ENCODE measurements around the gene TMEM147.

Gene TMEM147

DNA sequence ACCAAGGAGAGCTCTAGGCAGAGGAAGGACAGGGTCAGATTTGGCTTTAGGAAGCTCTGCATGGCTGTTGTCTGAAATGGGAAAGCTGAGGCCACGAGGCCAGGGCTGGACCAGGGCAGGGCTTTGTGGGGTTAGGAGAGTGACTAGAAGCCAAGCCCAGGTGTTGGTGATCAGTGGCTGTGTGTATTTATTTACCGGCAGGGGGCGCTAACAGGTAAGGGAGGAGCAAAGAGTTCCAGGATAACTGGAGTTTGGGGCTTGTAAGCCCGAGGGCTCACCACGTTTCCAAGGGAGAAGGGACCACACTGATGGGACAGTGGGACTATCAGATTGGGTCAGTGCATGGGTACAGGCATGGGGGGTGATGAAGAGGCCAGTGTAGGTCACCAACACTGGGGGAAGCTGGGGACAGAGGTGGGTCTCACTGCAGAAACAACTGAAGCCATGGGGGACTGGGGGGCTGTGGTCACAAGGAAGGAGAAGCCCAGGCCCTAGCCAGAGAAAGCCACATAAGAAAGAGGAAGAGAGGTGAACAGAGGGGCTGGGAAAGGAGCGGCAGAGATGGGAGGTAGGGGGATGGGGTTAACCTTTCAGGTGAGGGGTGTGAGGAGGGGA is 3.9 kb downstream of the TMEM147 start:
- DNase-seq = peak; percentile 59

DNA sequence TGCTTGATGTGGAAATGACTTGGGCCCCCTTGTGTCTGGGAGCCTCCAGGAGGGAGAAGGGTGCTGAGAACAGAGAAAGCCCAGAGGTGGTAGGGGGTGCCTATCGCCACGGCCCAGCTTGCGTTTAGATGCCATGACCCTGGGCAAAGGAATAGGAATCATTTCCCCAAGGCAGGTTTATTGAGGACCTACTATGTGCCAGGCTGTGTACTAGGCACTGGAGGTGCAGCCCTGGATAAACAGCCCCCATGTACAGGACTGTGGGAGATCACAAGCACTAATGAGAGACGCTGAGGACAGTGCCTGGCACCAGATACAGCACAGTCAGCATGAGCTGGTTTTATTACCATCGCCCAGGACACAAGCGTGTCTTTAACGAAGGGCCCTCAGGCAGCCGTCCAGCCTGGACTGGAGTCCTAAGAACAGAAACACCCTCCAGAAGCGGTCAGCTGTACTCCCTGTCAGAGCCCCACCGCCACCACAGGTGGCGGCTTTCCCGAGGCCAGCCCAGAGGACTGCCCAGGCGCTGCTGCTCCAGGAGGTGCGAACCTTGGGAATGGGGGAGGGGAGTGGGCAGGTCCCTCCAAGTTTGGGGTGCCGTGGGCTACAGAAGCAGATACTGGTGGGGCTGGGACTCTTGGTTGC is 4.6 kb downstream of the TMEM147 start:
- DNase-seq = no peak

DNA sequence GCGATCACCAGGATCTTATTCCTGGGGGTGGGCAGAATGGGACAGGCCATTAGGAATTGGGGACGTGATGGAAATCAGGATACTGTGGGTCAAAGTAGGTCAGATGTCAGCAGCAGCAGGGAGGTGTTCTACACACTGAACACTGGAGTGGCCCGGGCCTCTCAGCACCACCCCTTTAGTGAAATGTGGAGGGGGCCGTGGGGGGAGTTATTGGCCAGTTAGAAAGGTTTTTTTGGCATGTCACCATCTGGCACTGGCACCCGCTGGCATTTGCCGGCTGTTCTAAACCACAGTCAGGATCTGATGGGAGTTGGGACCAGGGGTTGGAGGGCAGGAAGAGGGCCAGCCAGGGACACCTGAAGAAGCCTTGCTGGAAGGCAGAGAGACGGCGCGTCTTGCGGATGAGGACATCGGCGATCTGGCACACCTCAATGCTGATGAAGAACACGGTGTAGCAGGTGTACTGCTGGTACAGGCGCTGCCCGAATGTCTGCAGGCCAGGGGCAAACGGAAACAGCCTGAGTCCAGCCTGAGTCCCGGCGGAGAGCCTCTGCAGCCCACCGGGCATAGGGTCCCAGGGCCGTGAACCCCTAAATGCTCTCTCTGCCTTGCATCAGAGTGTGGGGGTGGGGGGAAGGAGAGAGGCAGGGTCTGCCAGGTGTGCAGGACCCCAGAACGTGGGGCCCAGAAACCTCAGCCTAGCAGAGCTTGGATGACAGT is 5.8 kb downstream of the TMEM147 start:
- no peak for DNase-seq

DNA sequence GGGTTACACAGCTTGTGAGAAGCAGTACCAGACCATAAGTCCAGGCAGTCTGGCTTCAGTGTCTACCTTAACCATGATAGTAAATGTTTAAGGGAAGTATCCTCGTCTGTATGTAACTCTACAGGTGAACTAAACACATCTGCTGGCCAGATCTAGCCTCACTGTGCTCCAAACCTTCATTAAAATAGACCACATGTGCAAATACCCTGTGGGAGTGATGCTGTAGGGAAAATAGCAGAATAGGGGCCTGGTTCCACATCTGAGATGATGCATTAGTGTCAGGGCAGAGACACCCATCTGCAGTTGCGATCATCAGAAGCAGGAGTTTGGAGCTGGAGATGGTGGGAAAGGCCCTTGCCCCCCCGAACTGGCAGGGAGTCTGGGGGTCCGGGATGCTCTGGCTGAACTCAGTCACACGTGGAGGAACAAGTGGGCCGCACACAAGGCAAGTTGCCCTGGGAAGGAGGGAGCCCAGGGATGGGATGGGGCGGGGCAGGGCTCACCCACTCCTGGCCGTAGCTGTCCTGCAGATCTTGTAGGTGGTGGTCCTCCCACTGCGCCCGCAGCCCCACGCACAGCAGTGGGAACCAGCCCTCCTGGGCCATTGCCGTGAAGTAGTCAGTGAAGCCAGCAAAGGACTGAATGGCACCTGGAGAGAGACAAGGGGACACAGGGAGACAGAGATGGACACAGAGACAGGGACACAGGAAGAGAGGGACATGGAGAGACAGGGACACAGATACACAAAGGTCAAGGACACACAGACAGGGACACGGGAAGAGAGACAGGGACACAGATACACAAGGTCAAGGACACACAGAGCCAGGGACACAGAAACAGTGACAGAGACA is 7.3 kb downstream of the TMEM147 start:
- DNase-seq = no peak

DNA sequence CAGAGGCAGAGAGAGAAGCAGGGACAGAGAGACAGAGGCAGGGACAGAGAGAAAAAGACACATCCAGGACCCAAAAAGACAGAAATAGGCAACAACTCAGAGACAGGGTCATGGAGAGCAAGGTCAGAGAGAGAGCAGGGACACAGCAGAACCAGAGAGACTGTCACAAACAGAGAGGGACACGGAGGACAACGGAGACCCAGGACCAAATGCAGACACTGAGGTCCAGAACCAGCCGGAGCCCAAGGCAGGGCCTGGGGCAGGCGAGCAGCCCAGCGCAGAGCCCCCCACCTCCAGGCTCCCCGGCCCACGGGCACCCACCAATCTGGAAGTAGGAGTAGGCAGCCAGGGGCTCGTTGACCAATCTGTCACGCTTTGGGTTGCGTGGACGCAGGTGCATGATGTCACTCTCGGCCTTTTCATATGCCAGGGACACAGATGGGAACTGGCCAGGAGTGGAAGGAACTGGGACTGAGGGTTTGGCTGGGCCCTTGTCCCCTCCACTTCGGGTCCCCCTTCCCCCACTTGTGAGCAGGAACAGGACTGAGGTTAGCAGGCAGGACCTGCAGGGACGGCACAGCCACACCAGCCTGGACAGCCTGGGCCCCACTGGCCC is 8.1 kb downstream of the TMEM147 start:
- DNase-seq = no peak

DNA sequence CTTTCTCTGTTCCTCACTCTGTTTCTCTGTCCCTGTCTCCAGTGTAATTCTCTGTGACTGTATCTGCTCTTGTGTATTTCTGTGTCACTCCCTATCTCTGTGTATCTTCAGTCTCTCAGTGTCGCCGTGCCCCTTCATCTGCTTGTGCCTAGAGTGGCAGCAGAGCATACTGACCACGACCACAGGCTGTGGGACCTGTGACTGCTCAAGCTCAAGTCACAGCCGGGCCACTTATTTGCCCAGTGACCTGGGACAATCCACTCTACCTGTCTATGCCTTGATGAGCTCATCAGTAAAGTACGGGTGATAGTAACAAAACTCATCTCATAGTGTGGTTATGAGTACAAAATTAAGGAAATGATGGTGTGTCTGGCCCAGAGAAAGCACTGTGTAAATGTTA is 8.7 kb downstream of the TMEM147 start:
- DNase-seq = no peak

DNA sequence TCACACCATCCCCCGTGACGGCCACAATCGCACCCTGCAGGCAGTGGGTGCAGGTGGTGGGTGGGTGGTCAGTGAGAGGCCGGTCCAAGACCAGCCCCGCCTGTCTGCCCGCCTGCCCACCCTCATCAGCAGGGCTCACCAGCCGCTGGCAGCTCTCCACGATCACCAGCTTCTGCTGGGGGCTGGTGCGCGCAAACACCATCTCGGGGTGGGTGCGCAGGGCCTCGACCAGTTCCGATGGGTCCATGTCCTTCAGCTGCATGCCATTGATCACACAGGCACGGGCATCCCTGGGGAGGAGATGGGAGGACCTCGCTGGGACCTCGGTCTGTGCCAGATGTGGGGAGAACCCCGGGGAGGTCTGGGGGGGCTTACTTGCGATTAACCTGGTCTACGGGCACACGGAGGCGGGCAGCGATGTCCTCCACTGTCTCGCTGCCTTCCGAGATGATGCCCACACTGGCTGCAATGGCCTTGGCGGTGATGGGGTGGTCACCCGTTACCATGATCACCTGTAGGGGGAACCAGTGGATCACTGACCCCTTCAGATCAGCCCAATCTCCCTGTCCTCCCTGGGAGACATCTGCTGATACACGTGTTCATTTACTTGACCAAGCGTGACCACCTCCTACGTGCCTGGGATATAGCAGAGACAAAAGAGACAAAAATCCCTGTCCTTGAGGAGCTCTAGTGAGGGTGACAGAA is 10.0 kb downstream of the TMEM147 start:
- no peak for DNase-seq

DNA sequence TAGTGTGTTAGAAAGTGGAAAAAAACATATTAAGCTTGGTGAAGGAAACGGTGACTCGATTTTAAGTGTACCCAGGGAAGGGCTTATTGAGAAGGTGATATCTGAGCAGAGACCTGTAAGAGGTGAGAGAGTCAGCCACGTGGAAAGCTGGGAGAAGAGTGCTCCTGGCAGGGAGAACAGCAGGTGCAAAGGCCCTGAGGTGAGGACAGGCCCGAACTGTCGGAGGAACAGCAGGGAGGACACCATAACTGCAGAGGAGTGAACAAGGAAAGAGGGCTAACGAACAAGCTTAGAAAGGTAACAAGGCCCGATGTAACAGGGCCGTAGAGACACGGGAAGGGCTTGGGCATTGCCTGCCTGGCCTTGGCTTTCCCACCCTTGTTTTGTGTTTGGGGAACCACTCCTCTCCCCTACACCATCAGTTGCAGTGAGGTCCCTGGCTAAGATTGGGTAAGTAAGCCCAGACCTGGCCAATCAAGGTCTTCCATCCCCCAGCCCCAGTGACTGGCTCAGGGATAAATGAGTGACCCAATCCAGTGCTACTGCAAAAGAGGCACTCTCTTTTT is 10.7 kb downstream of the TMEM147 start:
- no peak for DNase-seq

DNA sequence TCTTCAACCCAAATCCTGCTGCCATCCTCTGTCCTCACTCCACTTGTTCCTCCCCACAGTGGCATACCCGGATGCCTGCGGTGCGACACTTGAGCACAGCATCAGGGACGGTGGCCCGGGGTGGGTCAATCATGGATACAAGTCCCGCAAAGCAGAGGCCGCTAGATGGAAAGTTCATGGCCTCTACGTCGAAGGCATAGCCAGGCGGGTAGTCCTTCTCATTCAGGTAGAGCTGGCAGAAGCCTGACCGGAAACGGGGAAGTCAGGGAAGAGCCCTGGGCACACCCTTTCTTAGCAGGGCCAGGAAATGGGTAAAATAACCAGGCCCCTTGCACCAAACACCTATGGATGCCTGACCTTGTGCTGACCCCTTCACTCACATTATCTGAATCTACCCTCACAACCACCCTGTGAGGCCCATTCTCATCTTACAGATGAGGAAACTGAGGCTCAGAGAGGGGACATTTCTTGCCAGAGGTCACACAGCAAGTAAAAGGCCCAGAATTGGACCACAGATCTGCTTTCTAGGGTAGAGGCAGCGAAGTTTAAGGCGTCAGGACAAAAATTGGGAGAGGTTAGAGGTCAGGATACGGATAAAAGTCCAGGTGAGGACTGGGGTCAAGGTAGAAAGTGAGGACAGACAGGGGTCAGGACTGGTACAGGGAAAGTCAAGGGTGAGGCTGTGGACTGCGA is 11.6 kb downstream of the TMEM147 start:
- DNase-seq = no peak

DNA sequence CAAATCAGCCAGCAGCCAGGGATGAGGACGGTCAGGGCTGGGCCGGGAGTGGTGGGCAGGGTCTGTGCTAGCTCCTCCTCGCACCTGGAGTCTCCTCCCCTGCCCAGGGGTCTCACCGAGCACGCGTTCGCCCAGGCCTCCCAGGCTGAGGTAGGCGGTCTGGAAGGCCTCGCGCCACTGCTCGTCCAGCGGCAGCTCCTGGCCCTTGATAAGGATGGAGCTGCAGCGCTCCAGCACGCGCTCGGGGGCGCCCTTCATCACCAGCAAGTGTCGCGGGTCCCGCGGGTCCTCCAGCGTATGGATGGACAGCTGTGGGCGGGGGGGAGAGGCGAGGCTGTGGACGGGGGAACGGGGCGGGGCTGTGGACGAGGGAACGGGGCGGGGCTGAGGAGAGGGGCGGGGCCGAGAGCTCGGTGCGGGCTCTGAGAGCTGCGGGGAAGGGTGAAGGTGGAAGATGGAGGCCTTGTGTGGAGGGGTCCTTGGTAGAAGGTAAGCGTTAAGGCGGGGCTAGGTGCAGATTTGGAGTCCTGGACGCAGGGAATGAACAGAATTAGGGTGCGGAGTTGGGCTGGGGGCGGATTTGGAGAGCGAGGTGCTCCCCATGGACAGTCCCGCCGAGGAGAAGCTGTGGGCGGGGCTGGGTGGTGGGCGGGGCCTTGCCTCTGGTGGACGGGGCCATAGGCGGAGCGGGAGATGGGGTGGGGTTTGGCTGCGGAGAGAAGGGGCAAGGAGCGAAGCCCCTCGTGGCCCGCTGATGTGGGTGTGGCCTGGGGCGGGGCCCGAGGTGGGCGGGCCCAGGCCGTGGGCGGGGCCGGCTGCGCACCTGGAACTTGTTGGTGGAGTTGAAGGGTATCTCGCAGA is 12.3 kb downstream of the TMEM147 start:
- peak; percentile 57 for DNase-seq

DNA sequence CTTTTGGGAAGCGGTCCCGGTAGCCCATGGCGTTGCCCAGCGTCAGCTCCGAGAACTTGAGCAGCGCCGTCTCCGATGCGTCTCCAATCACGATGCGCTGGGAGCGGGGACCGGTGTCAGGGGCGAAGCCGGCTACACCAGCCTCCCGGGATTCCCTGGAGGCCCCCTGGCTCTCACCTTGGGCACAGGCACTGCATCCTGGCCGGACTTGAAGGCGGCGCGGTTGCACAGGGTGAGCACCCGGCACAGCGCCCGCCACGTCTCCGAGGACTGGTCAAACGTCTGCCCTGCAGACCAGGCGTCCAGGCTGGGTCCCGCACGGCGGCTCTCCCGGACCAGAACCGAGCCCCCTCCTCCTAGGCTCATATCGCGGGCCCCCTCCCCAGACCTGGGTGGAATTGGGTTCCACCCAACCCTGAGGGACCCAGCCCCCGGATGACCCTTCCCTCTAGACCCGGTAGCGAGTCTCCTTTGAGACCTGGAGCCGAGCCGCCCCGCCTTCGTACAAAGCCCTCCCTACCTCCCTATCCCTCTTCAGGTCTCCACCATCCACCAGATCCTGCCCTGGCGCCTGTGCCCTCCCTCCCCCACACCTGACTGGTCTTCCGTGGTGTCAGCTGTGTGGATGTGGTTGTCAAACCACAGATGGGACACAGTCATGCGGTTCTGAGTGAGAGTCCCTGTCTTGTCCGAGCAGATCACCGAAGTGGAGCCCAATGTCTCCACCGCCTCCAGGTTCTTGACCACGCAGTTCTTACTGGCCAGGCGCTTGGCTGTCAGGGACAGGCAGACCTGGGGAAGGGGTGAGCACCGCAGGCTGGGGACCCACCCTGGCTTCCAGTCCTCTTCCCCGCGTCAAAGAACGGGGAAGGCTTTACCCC is 13.2 kb downstream of the TMEM147 start:
- DNase-seq = peak; percentile 21

DNA sequence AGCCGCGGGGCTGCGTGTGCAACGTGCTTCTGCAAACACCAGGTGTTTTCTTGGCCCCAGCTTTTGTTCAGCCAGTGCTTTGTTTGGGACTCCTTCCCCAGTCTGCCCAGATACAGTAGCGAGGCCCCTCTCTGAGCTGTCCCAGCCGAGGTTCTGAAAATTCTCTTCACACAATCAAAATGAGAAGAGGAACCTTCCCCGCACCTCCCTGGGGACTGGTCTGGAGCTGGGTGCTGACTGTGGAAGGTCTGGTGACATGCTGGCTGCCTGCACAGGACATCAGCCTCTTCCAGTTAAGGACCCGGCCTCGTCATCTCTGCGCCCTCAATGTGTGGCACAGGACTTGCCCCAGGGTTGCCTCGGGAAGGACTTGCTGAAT is 13.8 kb downstream of the TMEM147 start:
- no peak for DNase-seq

DNA sequence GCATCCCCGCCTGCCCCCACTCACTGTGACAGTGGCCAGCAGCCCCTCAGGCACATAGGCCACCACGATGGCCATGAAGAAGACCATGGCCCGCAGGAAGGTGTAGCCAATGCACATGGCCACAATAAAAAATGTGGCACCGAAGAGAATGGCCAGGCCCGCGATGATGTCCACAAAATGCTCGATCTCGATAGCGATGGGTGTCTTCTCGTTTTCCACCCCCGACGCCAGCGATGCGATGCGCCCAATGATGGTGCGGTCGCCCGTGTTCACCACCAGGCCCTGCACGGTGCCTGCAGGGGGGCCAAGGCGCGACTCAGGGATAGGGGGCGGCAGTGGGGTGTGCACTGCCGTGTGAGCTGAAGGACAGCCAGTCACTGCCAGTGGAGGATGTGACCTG is 14.4 kb downstream of the TMEM147 start:
- DNase-seq = no peak

DNA sequence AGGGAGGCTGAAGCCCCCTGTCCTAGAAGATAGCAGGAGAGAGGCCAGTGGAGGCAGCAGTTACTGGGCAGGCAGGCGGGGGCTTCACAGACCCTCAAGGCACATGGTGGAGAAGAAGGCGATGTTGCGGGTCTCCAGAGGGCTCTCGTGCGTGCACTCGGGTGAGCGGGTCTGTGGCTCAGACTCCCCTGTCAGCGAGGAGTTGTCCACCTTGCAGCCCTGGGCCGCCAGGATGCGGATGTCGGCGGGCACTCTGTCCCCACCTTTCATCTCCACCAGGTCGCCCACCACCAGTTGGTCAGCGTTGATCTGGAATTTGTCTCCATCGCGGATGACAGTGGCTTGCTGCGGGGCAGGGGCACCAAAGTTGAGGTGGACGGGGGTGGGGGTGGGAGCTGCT is 14.8 kb downstream of the TMEM147 start:
- no peak for DNase-seq

DNA sequence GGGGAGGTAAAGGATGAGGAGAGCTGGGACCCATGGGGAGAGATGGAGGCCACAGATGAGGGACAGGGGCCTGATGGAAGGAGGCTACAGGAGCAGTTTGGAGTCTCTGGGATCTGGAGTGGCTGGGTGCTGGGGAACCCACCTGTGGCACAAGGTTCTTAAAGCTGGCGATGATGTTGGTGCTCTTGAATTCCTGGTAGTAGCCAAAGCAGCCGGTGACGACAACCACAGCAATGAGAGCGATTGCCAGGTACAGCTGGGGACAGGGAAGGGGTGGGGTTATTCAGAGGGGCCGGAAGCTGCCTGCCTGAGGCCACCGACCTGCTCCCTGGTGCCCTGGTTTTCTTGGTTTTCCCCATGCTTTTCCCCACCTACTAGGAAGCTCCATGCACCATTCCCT is 15.3 kb downstream of the TMEM147 start:
- no peak for DNase-seq

DNA sequence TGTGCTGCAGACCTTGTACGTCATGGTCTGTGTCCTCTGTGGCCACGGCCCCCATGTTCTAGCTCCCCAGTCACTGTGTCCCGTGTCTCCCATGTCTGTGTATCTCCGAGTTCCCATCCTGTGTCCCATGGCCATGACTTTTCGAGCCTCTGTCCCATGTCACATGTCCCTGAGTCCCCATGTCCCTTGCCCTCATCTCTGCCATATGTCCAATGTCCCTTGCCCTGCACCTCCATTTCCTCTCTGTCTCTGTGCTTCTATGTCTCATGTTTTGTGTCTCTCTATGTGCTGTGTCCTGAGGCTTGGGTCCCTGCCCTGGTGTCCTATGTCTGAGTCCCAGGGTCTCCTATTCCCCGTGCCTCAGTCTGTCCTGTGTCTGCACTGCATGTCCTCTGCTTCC is 16.0 kb downstream of the TMEM147 start:
- no peak for DNase-seq

DNA sequence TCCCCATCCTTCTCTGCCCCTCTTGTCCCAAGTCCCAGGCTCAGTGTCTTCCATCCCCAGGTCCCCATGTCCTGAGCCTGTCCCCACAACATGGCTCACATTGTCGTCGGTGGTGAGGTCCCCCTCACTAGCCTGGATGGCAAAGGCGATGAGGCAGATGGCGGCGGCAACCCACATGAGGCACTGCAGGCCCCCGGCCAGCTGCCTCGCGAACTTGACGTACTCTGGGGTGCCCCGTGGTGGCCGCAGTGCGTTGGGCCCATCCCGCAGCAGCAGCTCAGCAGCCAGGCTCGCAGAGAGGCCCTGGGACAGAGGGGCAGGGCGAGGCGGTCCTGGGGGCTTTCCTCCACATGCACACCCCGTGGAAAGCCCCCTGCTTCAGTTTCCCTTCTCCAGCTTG is 16.9 kb downstream of the TMEM147 start:
- DNase-seq = no peak

DNA sequence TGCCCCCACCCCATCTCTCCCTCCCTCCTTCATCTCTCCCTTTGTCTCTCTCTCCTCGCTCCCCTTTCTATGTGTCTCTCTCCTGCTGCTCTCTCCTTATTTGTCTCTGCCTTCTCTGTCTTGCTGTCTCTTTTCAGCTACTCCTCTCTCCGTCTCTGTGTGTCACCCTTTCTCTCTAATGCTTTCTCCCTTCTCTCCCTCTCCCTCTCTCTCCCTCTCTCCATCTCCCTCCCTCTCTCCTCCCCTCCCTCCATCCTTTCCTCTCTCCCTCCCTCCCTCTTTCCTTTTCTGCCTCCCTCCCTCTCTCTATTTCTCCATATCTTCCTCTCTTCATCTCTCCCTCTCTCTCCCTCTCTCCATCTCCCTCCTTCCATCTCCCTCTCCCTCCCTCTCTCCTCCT is 17.4 kb downstream of the TMEM147 start:
- DNase-seq = no peak

DNA sequence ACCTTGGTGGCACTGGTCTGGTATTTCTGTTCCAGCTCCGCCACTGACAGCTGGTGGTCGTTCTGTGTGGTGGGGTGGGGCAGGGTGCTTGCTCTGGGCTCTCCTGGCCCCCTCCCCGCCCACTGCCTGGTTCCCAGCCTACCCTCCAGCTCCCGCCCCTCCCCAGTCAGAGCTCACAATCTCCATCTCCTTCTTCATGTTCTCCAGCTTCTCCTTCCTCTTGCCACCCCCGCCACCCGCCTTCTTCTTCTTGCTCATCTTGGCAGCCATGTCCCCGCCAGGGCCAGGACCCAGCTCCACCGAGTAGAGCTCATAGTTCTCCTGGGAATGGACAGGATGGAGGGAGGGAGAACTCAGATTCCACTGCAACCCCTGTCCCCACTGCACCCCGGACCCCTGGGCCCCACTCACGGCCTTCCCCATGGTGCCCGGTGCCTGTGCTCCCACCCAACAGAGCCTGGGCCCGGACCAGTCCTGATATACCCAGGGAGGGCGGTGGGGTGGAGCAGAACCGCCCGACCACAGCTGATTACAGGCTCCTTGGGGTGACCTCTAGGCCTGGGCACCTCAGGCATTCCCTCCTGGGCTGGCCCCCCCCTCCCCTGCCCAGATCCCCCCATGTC is 17.9 kb downstream of the TMEM147 start, which contains the start of gene ATP4A:
Gene ATP4A (minus strand): TSS at position 452 of the 623 bp plus-strand sequence. CDS start 29 bp downstream, at position 423.
- DNase-seq = no peak

All from activated CD4-positive, CD25-positive, alpha-beta regulatory T cell treated with anti-CD3 and anti-CD28 coated beads, Interleukin-2, amount 50 U/mL, for 72 hours (primary cell).